ENCODE results near the gene TBCK. TPM values are rescaled to one million over a fixed set of nuclear protein-coding genes. Genes with fewer than 3 reads are reported as not detected.

Gene TBCK
- total RNA-seq, 1 donor from 2014 or later = 47.6 TPM

GRCh38 chr4:106336618-106337017 lies 20.6 kb upstream of the TBCK start:
- Mint-ChIP-seq H3K9me3 (peaks cover 3% of the 10 kb centered on the region), H3K27ac (ENCODE audit: unreplicated experiment) (no peak overlapping the region), H3K27me3 (ENCODE audit: low read depth) (no peaks in the 10 kb centered on the region), H3K4me1 (no peaks in the 10 kb centered on the region), H3K36me3 (ENCODE audit: low read depth) (peaks cover 47% of the 10 kb centered on the region), H3K4me3 (no peak overlapping the region)
- no peak for DNase-seq (ENCODE audit: low read depth, low spot score)
- TF ChIP-seq CTCF (conservative IDR thresholded peaks at IDR 0.05) = no peak

- TF ChIP-seq CTCF (conservative IDR thresholded peaks at IDR 0.05) = no peak
- no peaks in the 10 kb centered on the region for H3K4me1 Mint-ChIP-seq
- H3K27ac Mint-ChIP-seq (ENCODE audit: unreplicated experiment) = no peak overlapping the region
- DNase-seq (ENCODE audit: low read depth, low spot score) = no peak
- no peaks in the 10 kb centered on the region for H3K9me3 Mint-ChIP-seq
- H3K4me3 Mint-ChIP-seq = no peak overlapping the region
- H3K27me3 Mint-ChIP-seq (ENCODE audit: low read depth) = no peaks in the 10 kb centered on the region
- peaks cover 34% of the 10 kb centered on the region for H3K36me3 Mint-ChIP-seq (ENCODE audit: low read depth)
Measured at GRCh38 chr4:106334741-106335470, 18.9 kb upstream of the TBCK start.

- H3K27me3 Mint-ChIP-seq (ENCODE audit: low read depth) = no peaks in the 10 kb centered on the region
- TF ChIP-seq CTCF (conservative IDR thresholded peaks at IDR 0.05) = no peak
- DNase-seq (ENCODE audit: low read depth, low spot score) = no peak
- peaks cover 21% of the 10 kb centered on the region for H3K36me3 Mint-ChIP-seq (ENCODE audit: low read depth)
- no peaks in the 10 kb centered on the region for H3K9me3 Mint-ChIP-seq
- H3K27ac Mint-ChIP-seq (ENCODE audit: unreplicated experiment) = no peak overlapping the region
- H3K4me1 Mint-ChIP-seq = no peaks in the 10 kb centered on the region
- no peak overlapping the region for H3K4me3 Mint-ChIP-seq
Measured at GRCh38 chr4:106333186-106333585, 17.2 kb upstream of the TBCK start.

- Mint-ChIP-seq H3K27ac (ENCODE audit: unreplicated experiment) (no peak overlapping the region), H3K27me3 (ENCODE audit: low read depth) (no peaks in the 10 kb centered on the region), H3K4me1 (no peaks in the 10 kb centered on the region), H3K9me3 (no peaks in the 10 kb centered on the region), H3K4me3 (no peak overlapping the region), H3K36me3 (ENCODE audit: low read depth) (peaks cover 2% of the 10 kb centered on the region)
- no peak for DNase-seq (ENCODE audit: low read depth, low spot score)
- peak; percentile 77 for TF ChIP-seq CTCF (conservative IDR thresholded peaks at IDR 0.05)
Measured at GRCh38 chr4:106329041-106329618, 13.1 kb upstream of the TBCK start.

- Mint-ChIP-seq H3K4me3 (no peak overlapping the region), H3K27me3 (ENCODE audit: low read depth) (no peaks in the 10 kb centered on the region), H3K27ac (ENCODE audit: unreplicated experiment) (no peak overlapping the region), H3K36me3 (ENCODE audit: low read depth) (peaks cover 8% of the 10 kb centered on the region), H3K9me3 (no peaks in the 10 kb centered on the region), H3K4me1 (no peaks in the 10 kb centered on the region)
- no peak for TF ChIP-seq CTCF (conservative IDR thresholded peaks at IDR 0.05)
- no peak for DNase-seq (ENCODE audit: low read depth, low spot score)
Measured at GRCh38 chr4:106325800-106326199, 9.8 kb upstream of the TBCK start.

Data from neural crest cell (in vitro differentiated cells).